Measurements from ENCODE around the gene MITF.

The MITF gene

DNA sequence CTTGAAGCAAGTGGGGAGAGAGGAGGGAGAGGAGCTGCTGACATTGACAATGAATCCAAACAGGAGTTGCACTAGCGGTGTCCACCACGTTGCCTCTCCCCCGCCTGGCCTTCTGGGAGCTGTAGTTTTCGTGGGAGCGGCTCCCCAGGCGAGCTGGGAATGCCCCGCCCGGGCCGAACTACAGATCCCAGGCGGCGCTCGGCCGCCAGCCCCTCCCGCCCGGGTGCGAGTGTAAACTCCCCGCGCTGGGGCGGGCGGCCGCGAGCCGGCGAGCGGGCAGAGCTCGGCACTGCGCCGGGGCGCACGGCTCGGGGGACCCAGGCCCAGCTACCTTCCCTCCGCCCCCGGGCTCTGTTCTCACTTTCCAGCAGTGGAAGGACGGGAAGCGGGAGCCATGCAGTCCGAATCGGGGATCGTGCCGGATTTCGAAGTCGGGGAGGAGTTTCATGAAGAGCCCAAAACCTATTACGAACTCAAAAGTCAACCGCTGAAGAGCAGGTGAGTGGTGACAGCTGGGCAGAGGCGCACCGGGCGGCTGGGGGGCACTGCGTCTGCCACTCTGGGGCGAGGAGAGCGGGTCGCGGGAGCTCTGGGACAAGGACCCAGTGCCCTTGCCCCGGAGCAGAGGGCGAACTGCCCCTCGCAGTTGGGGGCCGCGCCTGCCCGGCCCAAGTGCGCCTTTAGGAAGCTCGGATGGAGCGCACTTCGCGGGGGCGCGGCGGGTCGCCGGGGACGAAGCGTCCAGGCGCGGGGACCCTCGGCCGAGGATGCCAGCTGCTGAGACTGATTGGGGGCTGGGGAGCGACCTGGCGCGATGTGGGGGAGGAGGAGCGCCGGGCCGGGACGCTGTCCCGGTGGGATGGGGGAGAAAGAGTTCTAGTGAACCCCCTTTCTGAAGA is at the start of gene MITF:
MITF (plus strand) TSS at position 261 of the 899 bp plus-strand sequence; CDS start at position 395, 134 bp downstream.
- peak; percentile 88 for DNase-seq (ENCODE audit: low read depth)

- DNase-seq (ENCODE audit: low read depth), result peak; percentile 24
Measured at GRCh38 chr3:69691860-69692259, 47.4 kb upstream of the MITF start.

- DNase-seq (ENCODE audit: low read depth), result peak; percentile 23
Measured at GRCh38 chr3:69692761-69693160, 46.5 kb upstream of the MITF start.

DNA sequence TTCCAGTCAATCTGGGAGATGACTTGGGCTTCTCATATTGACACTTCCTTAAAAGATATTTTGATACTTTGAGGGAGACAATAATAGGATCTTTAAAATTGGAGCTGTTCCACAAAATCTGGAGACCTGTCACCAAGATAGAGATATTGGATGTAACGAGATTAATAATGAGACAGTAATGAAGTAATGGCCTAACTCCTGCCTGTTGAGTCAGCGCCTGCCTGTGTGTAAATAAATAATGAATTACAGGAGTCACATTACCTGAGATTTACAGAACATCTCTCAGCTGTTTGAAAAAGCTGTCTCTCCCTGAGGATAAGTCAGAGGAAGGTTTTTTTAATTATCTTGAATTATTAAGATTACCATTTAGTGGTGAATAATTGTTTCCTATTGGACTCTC is 43.8 kb upstream of the MITF start:
- DNase-seq (ENCODE audit: low read depth), result no peak

GRCh38 chr3:69695933-69696332 is 43.3 kb upstream of the MITF start:
- peak; percentile 18 for DNase-seq (ENCODE audit: low read depth)

- no peak for DNase-seq (ENCODE audit: low read depth)
Measured at GRCh38 chr3:69696367-69696766, 42.9 kb upstream of the MITF start.

DNA sequence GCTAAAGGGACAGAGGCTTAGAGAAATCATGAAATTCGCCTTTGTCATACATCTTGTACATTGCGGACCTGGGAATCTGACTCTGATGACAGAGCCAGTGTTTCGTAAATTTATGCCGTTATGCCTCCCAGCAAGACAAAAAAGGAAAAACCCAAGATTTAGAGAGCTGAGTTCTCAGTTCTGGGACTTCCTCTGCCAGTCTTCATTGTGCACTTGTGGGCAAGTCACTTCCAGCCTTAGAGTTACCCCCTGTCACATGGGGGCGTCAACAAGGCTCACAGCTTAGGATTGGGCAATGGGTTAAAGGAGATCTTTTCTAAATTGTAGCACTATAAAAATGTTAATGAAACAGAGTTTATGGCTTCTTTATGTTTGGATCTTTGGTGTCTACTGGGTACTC is 41.9 kb upstream of the MITF start:
- DNase-seq (ENCODE audit: low read depth), result no peak

DNA sequence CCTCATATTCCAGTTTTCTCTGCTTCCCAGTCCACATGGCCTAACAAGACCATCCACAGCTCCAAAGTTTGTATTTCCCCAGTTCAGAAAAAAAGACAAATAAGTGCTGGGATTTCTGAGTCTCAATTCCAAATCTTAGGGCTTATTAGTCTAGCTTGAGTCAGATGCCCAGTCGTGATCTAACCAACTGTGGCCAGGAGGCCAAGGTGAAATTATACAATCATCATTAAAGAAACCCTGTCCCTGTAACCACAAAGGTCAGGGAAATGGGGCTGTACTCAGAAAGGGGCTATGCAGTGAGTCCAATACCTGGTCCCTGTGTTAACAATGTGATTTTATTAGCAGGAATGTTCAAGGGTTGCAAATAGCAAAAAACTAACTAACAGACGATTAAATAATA is 40.5 kb upstream of the MITF start:
- DNase-seq (ENCODE audit: low read depth), result no peak

DNA sequence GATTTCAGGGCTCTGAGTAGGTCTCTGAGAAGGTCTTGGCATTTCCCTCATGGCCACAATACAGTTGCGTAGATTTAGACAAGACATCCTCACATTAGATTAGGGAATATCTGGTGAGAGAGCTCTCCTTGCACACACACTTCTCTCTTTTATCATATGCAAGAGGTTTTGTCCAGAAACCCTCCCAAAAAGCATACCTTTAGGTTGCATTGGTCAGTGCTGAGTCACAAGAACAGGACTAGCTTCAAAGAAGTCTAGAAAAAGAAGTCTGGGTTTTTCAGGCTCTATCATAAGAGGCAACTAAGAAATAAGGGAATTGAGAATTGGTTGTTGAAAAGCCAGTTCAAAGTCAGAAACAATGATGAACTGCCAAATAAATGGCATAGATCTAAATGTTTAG is 40.1 kb upstream of the MITF start:
- DNase-seq (ENCODE audit: low read depth), result no peak

DNA sequence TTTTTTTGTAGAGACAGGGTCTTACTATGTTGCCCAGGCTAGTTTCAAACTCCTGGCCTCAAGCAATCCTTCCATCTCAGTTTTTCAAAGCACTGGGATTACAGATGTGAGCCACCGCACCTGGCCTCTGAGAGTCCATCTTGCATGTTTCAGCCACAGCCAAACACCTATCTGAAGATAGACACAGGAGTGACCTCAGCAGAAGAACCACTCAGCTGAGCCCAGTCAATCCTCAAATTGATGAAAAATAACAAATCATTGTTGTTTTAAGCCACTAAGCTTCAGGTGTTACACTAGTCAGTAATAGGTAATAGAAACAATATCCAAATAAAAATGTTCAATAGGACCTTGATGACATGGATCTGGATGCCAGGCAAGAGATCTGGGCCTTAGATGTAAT is 38.3 kb upstream of the MITF start:
- no peak for DNase-seq (ENCODE audit: low read depth)

- DNase-seq (ENCODE audit: low read depth), result peak; percentile 77
Measured at GRCh38 chr3:69710153-69710977, 28.9 kb upstream of the MITF start.

GRCh38 chr3:69712269-69712668 is 27.0 kb upstream of the MITF start:
- DNase-seq (ENCODE audit: low read depth), result peak; percentile 76

DNA sequence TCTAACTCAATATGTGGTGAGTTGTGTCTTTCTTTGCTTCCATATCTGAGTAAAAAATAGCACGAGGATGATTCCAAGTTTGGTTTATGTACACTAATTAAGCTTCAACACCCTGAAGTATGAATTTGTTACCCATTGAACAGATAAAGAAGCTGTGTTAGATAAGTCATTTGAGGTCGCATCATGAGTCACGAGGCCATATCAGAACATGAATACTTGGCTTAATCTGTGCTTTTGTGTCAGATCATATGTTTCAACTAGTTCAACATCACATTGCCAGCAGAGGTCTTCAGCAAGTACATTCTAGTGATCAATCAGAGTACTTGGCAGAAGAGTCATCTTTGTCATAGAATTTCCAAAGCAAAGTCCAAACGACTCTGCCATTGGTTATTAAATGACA is 26.3 kb upstream of the MITF start:
- DNase-seq (ENCODE audit: low read depth), result peak; percentile 29

DNA sequence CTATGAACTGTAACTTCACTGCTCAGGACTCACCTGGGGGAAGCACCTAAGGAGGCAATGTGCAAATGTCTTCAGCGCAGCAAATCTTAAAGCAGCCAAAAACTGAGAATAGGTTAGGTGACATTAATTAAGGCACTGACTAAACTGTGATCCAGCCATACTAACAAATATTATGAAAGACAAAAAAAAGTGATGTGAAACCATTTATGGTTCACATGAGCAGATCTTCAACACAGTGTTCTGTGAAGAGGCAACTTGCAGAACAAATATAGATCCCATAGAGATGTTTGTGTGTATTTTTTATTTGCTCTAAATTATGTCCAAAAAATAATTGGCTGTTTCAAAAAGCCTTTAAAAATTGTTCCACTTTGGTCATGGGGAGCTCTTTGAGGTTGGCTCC is 24.1 kb upstream of the MITF start:
- no peak for DNase-seq (ENCODE audit: low read depth)

DNA sequence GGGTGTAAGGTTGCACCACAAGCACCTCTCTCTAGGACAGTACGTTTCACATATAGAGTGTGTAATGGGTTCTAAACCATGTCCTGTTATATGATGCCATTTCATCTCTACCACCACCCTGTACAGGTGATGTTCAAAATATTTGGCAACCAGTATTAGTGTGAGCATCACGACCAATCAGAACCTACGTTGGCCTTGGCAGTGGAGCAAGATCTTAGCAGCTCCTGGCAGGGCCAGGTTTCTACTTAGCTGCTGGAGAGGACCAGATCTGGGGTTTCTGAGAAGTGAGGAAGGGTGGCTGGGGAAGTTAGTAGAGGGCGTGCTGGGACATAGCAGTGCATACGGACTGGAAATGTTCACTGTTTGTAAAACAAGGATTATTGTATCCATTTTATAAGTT is 23.1 kb upstream of the MITF start:
- no peak for DNase-seq (ENCODE audit: low read depth)

DNA sequence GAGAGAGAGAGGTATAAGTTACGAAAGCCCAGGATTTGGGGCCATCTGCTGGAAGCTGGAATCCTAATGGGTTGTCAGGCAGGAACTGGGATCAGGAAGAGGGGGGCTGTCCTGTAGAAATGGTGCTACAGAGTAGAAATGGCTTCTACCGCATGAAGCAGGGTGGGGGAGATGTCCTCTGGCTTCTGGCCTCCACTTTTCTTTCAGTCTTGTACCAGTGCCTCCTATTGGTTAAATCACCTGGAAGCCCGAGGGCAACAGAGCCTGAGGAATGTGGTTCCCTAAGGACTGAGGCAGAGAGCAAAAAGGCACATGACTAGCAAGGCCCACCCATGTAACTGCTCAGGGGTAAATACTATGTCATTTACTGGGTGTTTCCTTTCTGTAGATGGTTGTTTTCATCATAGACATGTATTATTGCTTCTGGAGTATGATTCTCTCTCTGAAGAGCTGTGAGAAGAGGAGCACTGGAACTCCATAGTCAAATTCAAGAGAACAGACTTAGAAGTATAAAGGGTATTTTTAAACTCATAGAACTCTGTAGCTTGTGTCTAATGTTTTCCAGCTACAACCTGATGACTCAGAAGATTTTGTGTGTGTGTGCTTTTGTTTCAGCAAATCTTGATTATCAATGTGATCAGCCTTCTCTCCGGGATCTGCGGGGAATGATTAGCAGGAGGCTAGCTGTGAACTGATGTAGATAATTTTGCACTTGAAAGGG is 20.2 kb upstream of the MITF start:
- no peak for DNase-seq (ENCODE audit: low read depth)

GRCh38 chr3:69719587-69720122 is 19.6 kb upstream of the MITF start:
- DNase-seq (ENCODE audit: low read depth), result no peak

- no peak for DNase-seq (ENCODE audit: low read depth)
Measured at GRCh38 chr3:69720824-69721223, 18.4 kb upstream of the MITF start.

- no peak for DNase-seq (ENCODE audit: low read depth)
Measured at GRCh38 chr3:69723389-69723788, 15.9 kb upstream of the MITF start.

- DNase-seq (ENCODE audit: low read depth), result peak; percentile 97
Measured at GRCh38 chr3:69724722-69725435, 14.4 kb upstream of the MITF start.

DNA sequence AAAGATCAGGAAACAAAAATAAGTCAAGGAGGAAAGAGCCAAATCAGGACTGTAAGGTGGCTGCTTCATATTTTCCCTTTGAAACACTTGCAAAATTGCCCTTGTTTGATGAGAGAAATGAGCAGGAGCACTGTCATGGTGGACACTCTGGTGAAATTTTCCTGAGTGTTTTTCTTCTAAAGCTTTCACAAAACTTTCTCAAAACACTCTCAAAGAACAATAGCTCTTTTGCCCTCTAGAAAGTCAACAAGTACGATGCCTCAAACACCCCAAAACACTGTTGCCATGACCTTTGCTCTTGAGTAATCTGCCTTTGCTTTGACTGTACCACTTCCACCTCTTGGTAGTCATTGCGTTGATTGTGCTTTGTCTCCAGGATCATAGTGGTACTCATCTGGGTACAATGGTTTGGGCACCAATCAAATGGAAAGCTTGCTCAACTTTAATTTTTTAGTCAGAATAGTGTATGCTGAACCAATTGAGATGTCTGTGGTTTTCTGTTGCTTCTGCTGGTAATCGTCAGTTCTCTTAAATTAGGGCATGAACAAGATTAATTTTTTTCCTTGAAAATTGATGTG is 13.2 kb upstream of the MITF start:
- DNase-seq (ENCODE audit: low read depth), result peak; percentile 37

All from amniotic epithelial cell (primary cell).